Measurements from ENCODE around the gene ZMYND11. TPM values are rescaled to one million over a fixed set of nuclear protein-coding genes. Genes with fewer than 3 reads are reported as not detected.

Gene ZMYND11
- 10 to 100 TPM; 55.7 to 78.3 TPM for total RNA-seq
- 10 to 100 TPM; 29.5 to 30.7 TPM for polyA plus RNA-seq
- long read RNA-seq, donor 1, full-length matches to known transcripts = 7 of 22 reads
- long read RNA-seq, donor 1, partial matches to known transcripts = 5 of 22 reads
- long read RNA-seq, donor 1, other reads (novel, unspliced or antisense) = 10 of 22 reads
- long read RNA-seq, donor 2, full-length matches to known transcripts = 1 of 1 reads
- long read RNA-seq, donor 2, partial matches to known transcripts = 0 of 1 reads
- long read RNA-seq, donor 2, other reads (novel, unspliced or antisense) = 0 of 1 reads
- long read RNA-seq, donor 3, partial matches to known transcripts = 0 of 3 reads
- long read RNA-seq, donor 3, other reads (novel, unspliced or antisense) = 0 of 3 reads
- long read RNA-seq, donor 4, partial matches to known transcripts = 5 of 6 reads
- long read RNA-seq, donor 4, other reads (novel, unspliced or antisense) = 0 of 6 reads
- long read RNA-seq, donor 5, full-length matches to known transcripts = 5 of 36 reads
- long read RNA-seq, donor 5, partial matches to known transcripts = 22 of 36 reads
- long read RNA-seq, donor 5, other reads (novel, unspliced or antisense) = 9 of 36 reads

DNA sequence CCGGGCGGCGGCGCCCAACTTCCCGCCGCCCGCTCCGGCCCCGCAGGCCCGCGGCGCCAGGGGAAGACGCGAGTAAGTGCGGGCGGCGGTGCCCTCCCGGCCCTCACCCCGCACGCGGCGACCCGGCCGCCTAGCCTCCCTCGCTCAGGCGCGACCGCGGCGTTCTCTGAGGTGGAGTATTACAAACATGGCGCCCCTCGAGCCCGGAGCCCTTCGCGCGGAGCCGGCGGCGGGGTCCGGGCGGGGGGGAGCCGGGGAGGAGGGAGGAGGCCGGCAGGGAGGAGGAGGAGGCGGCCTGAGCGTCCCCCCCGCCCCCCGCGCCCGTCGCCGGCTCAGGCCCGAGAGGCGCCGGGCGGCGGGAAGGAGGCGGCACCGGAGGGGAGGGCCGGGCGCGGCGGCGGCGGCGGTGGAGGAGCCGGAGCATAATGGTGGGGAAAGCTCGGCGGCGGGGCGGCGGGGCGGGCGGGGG is at the start of gene ZMYND11:
TSS of gene ZMYND11 (plus strand) at position 324 of the 469 bp plus-strand sequence. CDS start 44,558 bp downstream, outside the sequence.
- 1% methylated on average over 60 to 73 of the region's 73 CpGs for WGBS, 2 donors
- no peak for TF ChIP-seq CTCF (IDR thresholded peaks at IDR 0.05; ENCODE audit: control extremely low read depth, extremely low read depth)
- Histone ChIP-seq H3K9me3 (ENCODE audit: control insufficient read depth in 4 of 4, insufficient read depth in 3 of 4, low read length in 3 of 4) (no peaks in the 10 kb centered on the region), H3K4me1 (ENCODE audit: control insufficient read depth in 5 of 5, insufficient read depth in 5 of 5, low read length in 5 of 5) (peaks cover 0 to 31% (median 6%) of the 10 kb centered on the region in 5 donors), H3K27ac (ENCODE audit: low read depth in 1 of 2, low read length in 1 of 2) (peak within 1 kb of the TSS; percentile 96 to 99), H3K9ac (ENCODE audit: insufficient read depth in 1 of 2, low read length in 2 of 2) (peak within 1 kb of the TSS; percentile 75 to 90), H3K36me3 (ENCODE audit: control insufficient read depth in 4 of 4, insufficient read depth in 4 of 4, low read length in 4 of 4) (no peaks in the 10 kb centered on the region), H3K4me3 (peak within 1 kb of the TSS; percentile 88), H3K27me3 (ENCODE audit: control insufficient read depth in 3 of 3, insufficient read depth in 3 of 3, low read length in 2 of 3) (no peaks in the 10 kb centered on the region)
- DNase-seq (peak; percentile 79 to 86 (median 84)), ATAC-seq (ENCODE audit: insufficient read depth, low FRiP score) (peak; percentile 70)

- ATAC-seq (ENCODE audit: insufficient read depth, low FRiP score) = no peak
- TF ChIP-seq CTCF (IDR thresholded peaks at IDR 0.05; ENCODE audit: control extremely low read depth, extremely low read depth) = no peak
- H3K27ac ChIP-seq (ENCODE audit: low read depth in 1 of 2, low read length in 1 of 2) = no peak overlapping the region
- no peaks in the 10 kb centered on the region for H3K4me1 ChIP-seq (ENCODE audit: control insufficient read depth in 5 of 5, insufficient read depth in 5 of 5, low read length in 5 of 5)
- WGBS, 2 donors = 91 to 92% methylated on average over 9 to 10 of the region's 10 CpGs
- no peak for DNase-seq
- peaks cover 0 to 2% (median 0%) of the 10 kb centered on the region in 3 donors for H3K27me3 ChIP-seq (ENCODE audit: control insufficient read depth in 3 of 3, insufficient read depth in 3 of 3, low read length in 2 of 3)
- H3K9ac ChIP-seq (ENCODE audit: insufficient read depth in 1 of 2, low read length in 2 of 2) = no peak overlapping the region
- H3K9me3 ChIP-seq (ENCODE audit: control insufficient read depth in 4 of 4, insufficient read depth in 3 of 4, low read length in 3 of 4) = no peaks in the 10 kb centered on the region
- no peaks in the 10 kb centered on the region for H3K36me3 ChIP-seq (ENCODE audit: control insufficient read depth in 4 of 4, insufficient read depth in 4 of 4, low read length in 4 of 4)
- no peak overlapping the region for H3K4me3 ChIP-seq
Measured at GRCh38 chr10:86031-86430, 49.2 kb upstream of the ZMYND11 start.

DNA sequence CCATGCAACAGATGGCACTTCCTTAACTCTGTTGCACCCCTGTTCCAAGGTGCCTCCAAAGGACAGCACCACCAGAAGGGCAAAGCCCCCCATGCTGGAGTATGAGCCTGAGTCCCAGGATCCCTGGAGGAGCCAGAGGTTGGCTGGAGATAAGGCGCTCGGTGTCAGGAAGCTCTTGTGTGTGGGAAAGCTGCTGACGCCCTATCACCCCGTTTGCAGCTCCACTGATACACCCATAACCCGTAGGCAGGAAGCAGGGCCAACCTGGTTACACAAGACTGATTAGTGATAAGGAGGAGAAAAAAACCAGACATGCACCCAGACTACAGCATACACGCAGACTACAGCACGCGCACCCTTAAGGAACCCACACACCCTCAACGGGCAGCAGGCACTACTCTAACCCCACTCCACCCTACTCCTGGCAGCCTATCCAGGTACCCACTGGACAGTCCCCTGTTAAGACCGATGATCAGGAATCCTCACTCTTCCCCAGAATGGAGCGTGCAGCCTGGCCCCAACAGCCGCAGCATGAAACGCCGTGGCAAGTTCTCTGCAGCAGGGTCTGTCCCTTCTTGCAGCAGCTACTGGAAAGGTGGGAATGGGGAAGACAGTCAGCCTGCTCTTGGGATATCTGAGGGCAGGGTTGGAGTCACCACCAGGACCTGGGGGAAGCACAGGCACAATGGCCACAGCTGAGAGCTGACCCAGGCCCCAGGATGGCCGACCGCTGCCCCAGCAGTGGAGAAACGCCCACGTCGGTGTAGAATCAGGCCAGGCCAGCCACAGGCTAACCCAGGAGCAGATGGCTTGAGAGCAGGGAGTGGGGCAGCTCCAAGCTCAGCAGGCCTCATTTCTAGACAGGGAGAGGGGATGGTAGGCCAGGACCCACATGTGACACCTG is 47.8 kb upstream of the ZMYND11 start:
- ATAC-seq (ENCODE audit: insufficient read depth, low FRiP score) (no peak), DNase-seq (peak in 1 of 3 donors; percentile 11)
- WGBS, 2 donors = 67 to 72% methylated on average over 19 of the region's 19 CpGs

More for the DNA sequence above, 47.8 kb upstream of the ZMYND11 start:
- no peak overlapping the region for H3K27ac ChIP-seq (ENCODE audit: low read depth in 1 of 2, low read length in 1 of 2)
- TF ChIP-seq CTCF (IDR thresholded peaks at IDR 0.05; ENCODE audit: control extremely low read depth, extremely low read depth) = no peak
- H3K9me3 ChIP-seq (ENCODE audit: control insufficient read depth in 4 of 4, insufficient read depth in 3 of 4, low read length in 3 of 4) = peaks cover 0 to 3% (median 0%) of the 10 kb centered on the region in 4 donors
- peaks cover 0 to 2% (median 0%) of the 10 kb centered on the region in 3 donors for H3K27me3 ChIP-seq (ENCODE audit: control insufficient read depth in 3 of 3, insufficient read depth in 3 of 3, low read length in 2 of 3)
- H3K4me3 ChIP-seq = no peak overlapping the region
- peaks cover 0 to 6% (median 0%) of the 10 kb centered on the region in 5 donors for H3K4me1 ChIP-seq (ENCODE audit: control insufficient read depth in 5 of 5, insufficient read depth in 5 of 5, low read length in 5 of 5)
- H3K9ac ChIP-seq (ENCODE audit: insufficient read depth in 1 of 2, low read length in 2 of 2) = no peak overlapping the region
- H3K36me3 ChIP-seq (ENCODE audit: control insufficient read depth in 4 of 4, insufficient read depth in 4 of 4, low read length in 4 of 4) = no peaks in the 10 kb centered on the region

Measured in lung (tissue), 16 donors.